IgD-negative memory B cell (primary cell): ENCODE data around the gene DSG4. TPM values are rescaled to one million over a fixed set of nuclear protein-coding genes. Genes with fewer than 3 reads are reported as not detected.

Experiments
- H3K27ac Mint-ChIP-seq, 3 donors: one replicate each; pipeline ENCODE4 v1.8.0; 2020 to 2022; ENCODE audit warnings: mild to moderate bottlenecking in 3 of 3, mixed read lengths in 3 of 3, moderate library complexity in 1 of 3
- H3K27me3 Mint-ChIP-seq: one replicate; pipeline ENCODE4 v1.8.0; 2021; ENCODE audit warnings: mixed read lengths
- H3K36me3 Mint-ChIP-seq: one replicate; pipeline ENCODE4 v1.8.0; 2020; ENCODE audit warnings: mild to moderate bottlenecking, mixed read lengths
- H3K4me1 Mint-ChIP-seq, 3 donors: one replicate each; pipeline ENCODE4 v1.8.0; 2020 to 2022; ENCODE audit warnings: mixed read lengths in 3 of 3, mild to moderate bottlenecking in 1 of 3
- H3K4me3 Mint-ChIP-seq, 4 donors: one replicate each; pipeline ENCODE4 v1.8.0; 2020 to 2022; ENCODE audit warnings: mild to moderate bottlenecking in 4 of 4, mixed read lengths in 4 of 4, moderate library complexity in 3 of 4
- H3K9me3 Mint-ChIP-seq, 3 donors: one replicate each; pipeline ENCODE4 v1.8.0; 2020 to 2021; ENCODE audit warnings: mixed read lengths in 3 of 3, mild to moderate bottlenecking in 1 of 3
- polyA plus RNA-seq: library from polyadenylated mRNA; unstranded; fragments of 300-500 nt; fragmentation: Illumina TruSeq; gene quantifications from one replicate; pipeline ENCODE4 v1.2.3, GENCODE V29; 2021

Gene DSG4
- polyA plus RNA-seq, 1 donor from 2014 or later, result not detected

DNA sequence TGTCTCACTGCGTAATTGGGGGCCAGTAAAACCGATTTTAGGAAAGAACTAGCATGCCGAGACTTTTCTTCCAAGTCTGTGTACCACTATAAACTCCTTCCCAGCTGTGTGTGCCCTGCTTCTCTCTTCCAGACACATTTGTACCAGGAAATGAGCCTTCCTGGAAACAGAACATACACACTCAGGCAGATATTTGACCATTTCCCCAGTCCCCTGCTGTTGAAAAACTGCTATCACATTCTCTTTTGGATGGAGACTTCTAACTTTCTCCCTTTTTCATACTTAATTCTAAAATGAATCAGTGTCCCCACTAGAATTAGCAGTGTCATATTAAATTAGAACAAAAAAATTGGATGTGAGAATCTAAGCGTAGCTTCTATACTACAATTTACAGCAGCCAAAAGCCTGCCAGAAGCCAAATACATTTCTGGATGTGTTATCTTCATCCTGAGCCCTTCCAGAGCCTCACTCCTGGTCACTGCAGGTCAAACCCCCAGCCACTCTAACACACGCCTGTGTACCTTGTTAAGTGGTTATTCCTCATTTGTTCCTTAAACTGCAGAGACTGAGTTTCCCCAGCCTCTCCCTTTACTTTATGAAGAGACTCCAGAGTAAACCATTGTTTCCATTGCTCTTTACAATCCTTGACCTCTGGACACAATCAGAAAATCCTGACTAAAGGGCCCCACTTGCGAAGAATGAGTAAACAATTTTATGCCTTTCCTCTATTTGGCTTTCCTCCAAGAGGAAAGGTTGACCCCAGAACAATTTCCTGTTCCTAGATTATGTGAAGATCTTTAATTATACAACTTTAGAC lies 20.4 kb downstream of the DSG4 start:
- H3K9me3 Mint-ChIP-seq, result no peaks in the 10 kb centered on the region
- no peaks in the 10 kb centered on the region for H3K36me3 Mint-ChIP-seq
- H3K27me3 Mint-ChIP-seq, result no peaks in the 10 kb centered on the region
- H3K4me3 Mint-ChIP-seq, result no peak overlapping the region
- no peak overlapping the region for H3K27ac Mint-ChIP-seq
- H3K4me1 Mint-ChIP-seq, result no peaks in the 10 kb centered on the region

DNA sequence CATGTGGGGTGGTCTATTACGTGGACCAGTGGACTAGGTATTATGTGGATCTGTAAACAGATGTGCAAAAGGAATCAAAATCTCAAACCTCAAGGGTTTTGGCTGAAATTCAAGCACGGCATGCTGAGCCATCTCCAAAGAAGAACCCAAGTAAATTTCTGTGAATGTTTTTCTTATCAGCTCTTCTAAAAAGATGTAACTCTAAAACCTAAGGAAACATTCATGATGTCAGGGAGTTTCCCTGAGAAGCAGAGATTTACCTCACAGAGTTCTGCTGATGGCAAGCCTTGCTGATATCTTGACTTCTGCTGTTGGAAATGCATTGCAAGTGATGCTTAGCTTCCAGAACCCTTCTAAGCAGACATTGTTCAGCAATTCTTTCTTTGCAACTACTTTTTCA lies 21.6 kb downstream of the DSG4 start:
- Mint-ChIP-seq H3K4me1 (no peaks in the 10 kb centered on the region), H3K27ac (no peak overlapping the region), H3K36me3 (no peaks in the 10 kb centered on the region), H3K27me3 (no peaks in the 10 kb centered on the region), H3K4me3 (no peak overlapping the region), H3K9me3 (no peaks in the 10 kb centered on the region)

DNA sequence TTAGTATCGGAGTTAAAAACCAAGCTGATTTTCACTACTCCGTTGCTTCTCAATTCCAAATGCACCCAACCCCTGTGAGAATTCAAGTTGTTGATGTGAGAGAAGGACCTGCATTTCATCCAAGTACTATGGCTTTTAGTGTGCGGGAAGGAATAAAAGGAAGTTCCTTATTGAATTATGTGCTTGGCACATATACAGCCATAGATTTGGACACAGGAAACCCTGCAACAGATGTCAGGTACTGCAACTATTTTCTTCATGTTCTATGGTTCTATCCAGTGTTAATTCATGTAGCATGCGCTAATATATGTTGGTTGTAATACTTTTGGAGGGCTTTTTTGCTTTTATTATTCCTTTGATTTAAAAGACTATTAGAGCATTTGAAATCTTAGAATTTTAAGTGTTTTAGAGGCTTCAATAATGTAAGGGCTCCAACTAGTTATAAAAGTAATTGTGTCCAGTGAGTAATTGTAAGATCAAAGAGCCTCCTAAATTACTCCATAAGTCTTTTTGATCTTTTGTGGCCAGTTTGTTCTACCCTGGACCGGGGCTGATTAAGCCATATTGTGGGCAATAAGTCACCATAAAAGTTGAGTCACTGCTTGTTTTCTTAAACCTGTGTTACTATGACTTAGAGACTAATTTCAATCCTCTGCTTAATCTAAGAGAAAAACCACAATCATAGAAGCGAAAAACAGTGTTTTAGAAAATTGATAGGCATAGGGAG lies 22.9 kb downstream of the DSG4 start:
- H3K27ac Mint-ChIP-seq, result no peak overlapping the region
- H3K9me3 Mint-ChIP-seq, result no peaks in the 10 kb centered on the region
- H3K27me3 Mint-ChIP-seq, result no peaks in the 10 kb centered on the region
- no peaks in the 10 kb centered on the region for H3K36me3 Mint-ChIP-seq
- H3K4me1 Mint-ChIP-seq, result no peaks in the 10 kb centered on the region
- H3K4me3 Mint-ChIP-seq, result no peak overlapping the region

DNA sequence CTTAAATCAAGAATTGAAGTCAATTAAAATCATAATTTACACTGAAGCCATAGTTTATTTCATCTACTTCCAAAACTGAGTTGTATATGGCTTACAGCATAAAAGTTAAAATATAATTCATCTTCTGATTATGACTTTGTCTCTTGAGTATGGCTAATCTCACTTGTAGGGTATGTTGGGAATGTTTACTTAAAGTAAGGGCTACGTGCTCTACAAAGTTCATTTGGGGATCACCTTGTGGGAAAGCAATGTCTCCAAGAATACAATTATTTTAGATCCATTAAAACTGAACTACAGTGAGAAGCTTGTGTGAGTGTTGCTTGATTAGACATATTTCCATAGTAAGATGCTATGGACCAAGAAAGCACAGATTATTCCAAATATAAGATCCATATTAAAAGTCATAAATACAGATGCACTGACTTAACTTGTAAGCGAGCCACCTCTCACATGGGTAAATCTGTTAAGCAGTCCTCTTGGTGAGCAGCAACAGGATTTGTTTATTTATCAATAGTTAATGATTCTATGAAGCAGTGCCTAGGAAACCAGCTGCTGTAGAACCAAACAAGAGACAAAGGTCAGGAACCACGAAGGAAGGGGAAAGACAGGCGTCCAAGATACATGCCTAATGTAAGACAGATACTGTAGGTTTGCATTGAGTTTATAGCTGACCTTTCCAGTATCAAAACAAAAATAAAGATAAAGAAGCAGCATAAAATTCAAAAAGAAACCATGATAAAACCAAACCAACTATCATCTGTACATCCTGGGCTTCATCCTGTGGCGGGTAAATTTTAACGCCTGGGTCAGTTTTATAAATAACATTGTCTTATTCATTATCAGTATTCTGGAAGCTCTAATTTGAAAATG lies 24.8 kb downstream of the DSG4 start:
- Mint-ChIP-seq H3K4me3 (no peak overlapping the region), H3K27ac (no peak overlapping the region), H3K4me1 (no peaks in the 10 kb centered on the region), H3K9me3 (peaks cover 0 to 2% (median 0%) of the 10 kb centered on the region in 3 donors), H3K27me3 (no peaks in the 10 kb centered on the region), H3K36me3 (no peaks in the 10 kb centered on the region)

DNA sequence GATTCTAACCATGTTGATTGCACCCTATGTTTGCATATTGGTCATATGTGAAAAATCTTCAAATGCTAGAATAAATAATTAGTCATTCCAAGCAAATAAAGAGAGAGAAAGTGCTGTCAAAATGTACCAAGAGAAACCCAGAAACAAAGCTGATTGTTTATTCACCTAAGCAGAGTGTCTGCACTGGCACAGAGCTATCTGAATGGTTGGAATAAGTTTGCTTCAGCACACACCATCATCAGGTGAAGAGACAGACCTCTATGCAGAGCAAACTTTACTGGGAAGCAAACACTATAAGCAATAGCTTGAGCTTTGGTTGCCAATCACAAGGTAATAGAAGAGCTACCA lies 25.4 kb downstream of the DSG4 start:
- no peak overlapping the region for H3K27ac Mint-ChIP-seq
- no peaks in the 10 kb centered on the region for H3K36me3 Mint-ChIP-seq
- H3K4me3 Mint-ChIP-seq, result no peak overlapping the region
- peaks cover 0 to under 1% (median 0%) of the 10 kb centered on the region in 3 donors for H3K4me1 Mint-ChIP-seq
- H3K9me3 Mint-ChIP-seq, result peaks cover 0 to 2% (median 0%) of the 10 kb centered on the region in 3 donors
- H3K27me3 Mint-ChIP-seq, result no peaks in the 10 kb centered on the region

DNA sequence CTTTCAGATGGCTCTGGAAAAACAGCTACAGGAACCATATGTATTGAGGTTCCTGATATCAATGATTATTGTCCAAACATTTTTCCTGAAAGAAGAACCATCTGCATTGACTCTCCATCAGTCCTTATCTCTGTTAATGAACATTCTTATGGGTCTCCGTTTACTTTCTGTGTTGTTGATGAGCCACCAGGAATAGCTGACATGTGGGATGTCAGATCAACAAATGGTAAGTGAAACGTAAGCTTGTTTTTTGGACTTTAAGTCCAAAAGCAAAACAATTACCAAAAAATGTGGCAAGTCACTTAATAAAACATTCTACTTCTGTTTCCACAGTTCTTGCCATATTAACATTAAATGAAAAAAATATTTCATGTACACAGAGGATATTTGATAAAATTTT lies 26.8 kb downstream of the DSG4 start:
- Mint-ChIP-seq H3K36me3 (no peaks in the 10 kb centered on the region), H3K9me3 (peaks cover 0 to 2% (median 0%) of the 10 kb centered on the region in 3 donors), H3K27me3 (no peaks in the 10 kb centered on the region), H3K4me1 (peaks cover 0 to 1% (median 0%) of the 10 kb centered on the region in 3 donors), H3K27ac (no peak overlapping the region), H3K4me3 (no peak overlapping the region)

DNA sequence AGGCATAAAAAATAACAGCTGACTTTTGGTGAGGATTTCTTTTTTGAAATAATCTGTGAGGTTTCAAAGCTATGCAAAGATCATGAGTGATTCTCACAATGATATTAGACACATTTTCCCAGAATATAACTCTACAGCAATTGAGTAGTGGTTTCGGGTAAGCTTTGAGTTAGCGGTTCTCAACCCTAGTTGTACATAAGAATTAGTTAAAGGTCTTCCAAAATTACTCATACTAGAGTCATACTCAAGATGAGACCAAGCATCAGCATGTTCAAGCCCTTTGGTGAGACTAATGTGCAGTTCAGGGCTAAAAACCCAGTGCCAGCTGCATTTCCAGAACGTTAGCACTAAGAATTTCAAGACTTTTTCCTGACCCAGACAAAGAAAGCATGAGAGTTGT lies 31.1 kb downstream of the DSG4 start:
- Mint-ChIP-seq H3K4me3 (no peak overlapping the region), H3K27ac (no peak overlapping the region), H3K36me3 (no peaks in the 10 kb centered on the region), H3K27me3 (no peaks in the 10 kb centered on the region), H3K4me1 (peaks cover 0 to 1% (median 0%) of the 10 kb centered on the region in 3 donors), H3K9me3 (peaks cover 0 to 7% (median 5%) of the 10 kb centered on the region in 3 donors)

DNA sequence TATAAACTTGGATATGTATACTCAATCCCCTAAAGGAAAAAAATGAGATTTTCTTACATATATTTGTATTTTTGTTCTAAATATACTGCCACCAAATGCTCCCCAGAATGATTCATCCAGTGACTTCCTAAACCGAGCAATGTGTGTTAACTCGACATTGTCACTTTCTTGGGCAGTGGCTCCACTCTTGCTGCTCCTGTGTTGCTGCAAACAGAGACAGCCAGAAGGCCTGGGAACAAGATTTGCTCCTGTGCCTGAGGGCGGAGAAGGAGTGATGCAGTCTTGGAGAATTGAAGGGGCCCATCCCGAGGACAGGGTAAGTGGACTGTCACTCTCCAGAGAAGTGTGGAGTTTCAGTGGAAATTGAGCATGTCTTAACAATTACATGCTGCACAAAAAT lies 32.7 kb downstream of the DSG4 start:
- no peaks in the 10 kb centered on the region for H3K36me3 Mint-ChIP-seq
- no peak overlapping the region for H3K4me3 Mint-ChIP-seq
- no peak overlapping the region for H3K27ac Mint-ChIP-seq
- H3K4me1 Mint-ChIP-seq, result peaks cover 0 to 1% (median 0%) of the 10 kb centered on the region in 3 donors
- peaks cover 0 to 11% (median 5%) of the 10 kb centered on the region in 3 donors for H3K9me3 Mint-ChIP-seq
- H3K27me3 Mint-ChIP-seq, result no peaks in the 10 kb centered on the region

DNA sequence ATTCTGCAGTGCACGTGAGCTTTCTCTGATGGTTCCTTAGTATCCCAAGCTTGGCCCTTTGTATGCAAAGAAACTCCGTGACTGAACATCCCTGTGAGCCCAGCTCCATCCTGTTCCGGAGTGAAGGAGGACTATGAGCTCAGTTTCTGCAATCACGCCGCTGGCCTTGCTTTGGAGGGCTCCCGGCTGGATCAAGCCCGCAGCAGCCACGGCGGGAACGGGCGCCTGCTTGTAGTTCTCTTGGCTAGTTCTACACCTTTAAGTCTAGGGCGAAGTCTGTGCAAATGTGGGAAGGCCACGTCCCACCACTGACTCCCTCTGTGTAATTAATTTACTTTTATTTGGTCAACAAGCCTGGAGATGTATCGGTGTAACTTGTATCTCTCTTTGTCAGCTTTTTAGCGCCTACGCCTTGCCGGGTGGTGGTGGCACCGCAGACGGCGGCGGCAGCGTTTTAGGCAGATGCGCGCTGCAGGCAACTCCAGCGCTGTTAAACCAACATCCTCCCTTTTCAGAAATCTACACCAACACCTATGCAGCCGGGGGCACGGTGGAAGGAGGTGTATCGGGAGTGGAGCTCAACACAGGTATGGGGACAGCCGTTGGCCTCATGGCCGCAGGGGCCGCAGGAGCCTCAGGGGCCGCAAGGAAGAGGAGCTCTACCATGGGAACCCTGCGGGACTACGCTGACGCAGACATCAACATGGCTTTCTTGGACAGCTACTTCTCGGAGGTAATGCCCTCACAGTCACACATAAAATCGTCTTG lies 34.3 kb downstream of the DSG4 start:
- Mint-ChIP-seq H3K27me3 (no peaks in the 10 kb centered on the region), H3K27ac (no peak overlapping the region), H3K4me3 (no peak overlapping the region), H3K4me1 (peaks cover 0 to 1% (median 0%) of the 10 kb centered on the region in 3 donors), H3K36me3 (no peaks in the 10 kb centered on the region), H3K9me3 (peaks cover 0 to 14% (median 5%) of the 10 kb centered on the region in 3 donors)

DNA sequence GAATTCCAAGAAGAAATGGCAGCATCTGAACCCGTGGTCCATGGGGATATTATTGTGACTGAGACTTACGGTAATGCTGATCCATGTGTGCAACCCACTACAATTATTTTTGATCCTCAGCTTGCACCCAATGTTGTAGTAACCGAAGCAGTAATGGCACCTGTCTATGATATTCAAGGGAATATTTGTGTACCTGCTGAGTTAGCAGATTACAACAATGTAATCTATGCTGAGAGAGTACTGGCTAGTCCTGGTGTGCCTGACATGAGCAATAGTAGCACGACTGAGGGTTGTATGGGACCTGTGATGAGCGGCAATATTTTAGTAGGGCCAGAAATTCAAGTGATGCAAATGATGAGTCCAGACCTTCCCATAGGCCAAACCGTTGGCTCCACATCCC lies 36.6 kb downstream of the DSG4 start:
- no peaks in the 10 kb centered on the region for H3K36me3 Mint-ChIP-seq
- H3K9me3 Mint-ChIP-seq, result peaks cover 0 to 14% (median 3%) of the 10 kb centered on the region in 3 donors
- H3K27me3 Mint-ChIP-seq, result no peaks in the 10 kb centered on the region
- no peak overlapping the region for H3K4me3 Mint-ChIP-seq
- no peaks in the 10 kb centered on the region for H3K4me1 Mint-ChIP-seq
- H3K27ac Mint-ChIP-seq, result no peak overlapping the region

DNA sequence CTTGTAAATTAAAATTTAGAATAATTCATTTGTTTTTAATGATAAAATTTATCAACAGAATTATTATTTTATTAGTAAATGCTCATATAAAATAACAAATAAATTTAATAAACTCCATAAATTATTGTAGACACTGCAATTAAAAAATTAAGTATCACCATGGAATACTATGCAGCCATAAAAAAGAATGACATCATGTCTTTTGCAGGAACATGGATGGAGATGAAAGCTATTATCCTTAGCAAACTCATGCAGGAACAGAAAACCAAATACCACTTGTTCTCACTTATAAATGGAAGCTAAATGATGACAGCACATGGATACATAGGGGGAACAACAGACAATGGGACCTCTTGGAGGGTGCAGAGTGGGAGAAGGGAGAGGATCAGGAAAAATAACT lies 41.3 kb downstream of the DSG4 start:
- peaks cover 0 to 7% (median 0%) of the 10 kb centered on the region in 3 donors for H3K9me3 Mint-ChIP-seq
- H3K4me1 Mint-ChIP-seq, result no peaks in the 10 kb centered on the region
- H3K27ac Mint-ChIP-seq, result no peak overlapping the region
- no peaks in the 10 kb centered on the region for H3K27me3 Mint-ChIP-seq
- no peaks in the 10 kb centered on the region for H3K36me3 Mint-ChIP-seq
- H3K4me3 Mint-ChIP-seq, result no peak overlapping the region

DNA sequence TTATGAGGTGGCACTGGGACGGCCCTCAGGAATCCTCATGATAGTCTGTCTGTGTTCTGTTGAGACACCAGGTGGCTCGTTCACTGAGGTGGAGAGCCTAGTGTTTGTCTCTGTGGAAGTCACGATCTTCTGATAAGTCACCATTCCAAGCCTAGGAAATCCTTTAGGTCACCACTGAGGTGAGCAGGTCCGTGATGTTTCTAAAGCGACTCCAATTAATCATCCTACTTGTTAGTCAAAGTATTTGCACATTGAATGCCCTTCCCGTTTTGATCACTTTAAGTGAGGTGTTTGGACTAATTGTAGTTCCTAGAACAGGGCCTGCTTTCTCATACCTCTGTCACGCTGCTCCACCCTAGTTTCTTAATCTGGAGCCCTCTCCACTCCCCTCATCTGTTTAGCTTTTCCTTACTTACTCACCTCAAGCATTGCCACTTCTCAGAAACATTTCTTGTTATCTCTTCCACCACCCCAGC lies 42.9 kb downstream of the DSG4 start:
- H3K36me3 Mint-ChIP-seq, result no peaks in the 10 kb centered on the region
- H3K9me3 Mint-ChIP-seq, result peaks cover 0 to 3% (median 0%) of the 10 kb centered on the region in 3 donors
- H3K27ac Mint-ChIP-seq, result no peak overlapping the region
- no peaks in the 10 kb centered on the region for H3K4me1 Mint-ChIP-seq
- H3K27me3 Mint-ChIP-seq, result no peaks in the 10 kb centered on the region
- H3K4me3 Mint-ChIP-seq, result no peak overlapping the region

DNA sequence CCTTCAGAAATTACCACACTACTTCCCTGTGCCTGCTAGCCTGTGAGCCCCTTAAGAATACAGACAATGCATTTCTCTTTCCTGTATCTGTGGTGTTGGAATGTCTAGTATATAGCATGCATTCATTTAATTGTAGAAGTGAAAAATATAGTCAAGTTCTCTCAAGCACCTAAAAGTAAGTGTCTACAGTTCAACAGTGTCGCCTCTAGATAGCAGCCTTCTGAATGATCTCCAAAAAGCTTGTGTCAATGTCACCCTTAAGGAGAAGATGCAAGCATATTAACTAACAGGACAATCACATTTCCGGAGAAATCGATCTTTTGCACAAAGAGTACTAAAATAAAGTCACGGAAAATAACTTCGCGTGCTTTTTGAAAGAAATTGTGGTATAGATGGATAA lies 43.5 kb downstream of the DSG4 start:
- H3K27me3 Mint-ChIP-seq, result no peaks in the 10 kb centered on the region
- no peaks in the 10 kb centered on the region for H3K4me1 Mint-ChIP-seq
- no peaks in the 10 kb centered on the region for H3K9me3 Mint-ChIP-seq
- no peaks in the 10 kb centered on the region for H3K36me3 Mint-ChIP-seq
- H3K4me3 Mint-ChIP-seq, result no peak overlapping the region
- H3K27ac Mint-ChIP-seq, result no peak overlapping the region

DNA sequence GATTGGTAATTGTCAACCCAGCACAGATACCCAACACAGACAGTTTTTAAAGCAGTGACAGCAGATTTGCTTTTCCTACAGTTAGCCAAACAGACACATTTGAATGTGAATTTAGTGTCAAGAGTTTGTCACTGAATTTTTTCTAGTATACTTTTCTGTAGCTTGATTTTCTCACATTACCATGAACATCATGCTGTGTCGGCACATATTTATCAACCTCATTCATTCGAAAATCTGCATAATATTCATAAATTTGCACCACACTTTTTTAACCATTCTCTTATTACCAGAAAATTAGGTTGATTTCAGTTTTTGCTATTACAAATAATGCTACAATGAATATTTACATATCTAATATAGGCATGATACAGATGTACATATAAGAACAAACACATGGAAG lies 43.9 kb downstream of the DSG4 start:
- Mint-ChIP-seq H3K27ac (no peak overlapping the region), H3K36me3 (no peaks in the 10 kb centered on the region)

More for the DNA sequence above, 43.9 kb downstream of the DSG4 start:
- H3K27me3 Mint-ChIP-seq, result no peaks in the 10 kb centered on the region
- no peak overlapping the region for H3K4me3 Mint-ChIP-seq
- no peaks in the 10 kb centered on the region for H3K4me1 Mint-ChIP-seq
- no peaks in the 10 kb centered on the region for H3K9me3 Mint-ChIP-seq
